GM12873 (cell line): Measurements from ENCODE around the gene DLX4.

Experiments
- TF ChIP-seq, protein P1 (sequence below): IDR thresholded peaks from 2 replicates; pipeline ENCODE4 v1.5.1; 2012; ENCODE audit warnings: low read depth, mild to moderate bottlenecking, moderate library complexity, low read length, control low read depth; ENCODE audit not compliant: insufficient read depth; ENCODE audit errors: missing control alignments

The DLX4 gene

DNA sequence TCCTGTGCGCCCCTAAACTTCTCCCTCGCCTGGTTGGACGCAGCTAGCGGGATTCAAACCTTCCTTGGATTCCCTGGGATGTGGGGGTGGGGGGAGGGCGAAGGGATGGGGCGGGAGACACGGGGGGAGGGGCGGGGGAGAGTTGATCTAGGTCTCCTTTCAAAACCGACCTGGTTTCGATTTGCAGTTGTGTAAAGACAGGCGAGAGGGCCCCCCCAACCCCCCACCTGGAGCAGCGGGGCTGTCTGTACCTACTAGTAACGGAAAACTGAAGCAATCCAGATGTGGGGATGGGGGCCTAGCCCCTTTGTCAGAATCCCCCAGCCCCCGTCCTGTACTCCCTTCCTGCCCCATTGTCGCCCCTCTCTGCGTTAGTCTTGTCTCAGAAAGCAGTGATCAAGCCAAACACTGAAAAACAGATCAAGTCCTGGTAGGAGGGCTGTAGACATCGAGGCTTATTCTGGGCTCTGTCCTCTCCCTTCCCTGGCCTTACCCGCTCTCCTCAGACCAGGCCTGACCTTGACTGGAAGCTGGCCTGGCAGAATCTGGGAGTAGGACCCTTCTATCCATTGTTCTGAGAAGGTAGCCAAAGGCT lies 902 bp downstream of the DLX4 start:
- TF ChIP-seq, protein P1, sequence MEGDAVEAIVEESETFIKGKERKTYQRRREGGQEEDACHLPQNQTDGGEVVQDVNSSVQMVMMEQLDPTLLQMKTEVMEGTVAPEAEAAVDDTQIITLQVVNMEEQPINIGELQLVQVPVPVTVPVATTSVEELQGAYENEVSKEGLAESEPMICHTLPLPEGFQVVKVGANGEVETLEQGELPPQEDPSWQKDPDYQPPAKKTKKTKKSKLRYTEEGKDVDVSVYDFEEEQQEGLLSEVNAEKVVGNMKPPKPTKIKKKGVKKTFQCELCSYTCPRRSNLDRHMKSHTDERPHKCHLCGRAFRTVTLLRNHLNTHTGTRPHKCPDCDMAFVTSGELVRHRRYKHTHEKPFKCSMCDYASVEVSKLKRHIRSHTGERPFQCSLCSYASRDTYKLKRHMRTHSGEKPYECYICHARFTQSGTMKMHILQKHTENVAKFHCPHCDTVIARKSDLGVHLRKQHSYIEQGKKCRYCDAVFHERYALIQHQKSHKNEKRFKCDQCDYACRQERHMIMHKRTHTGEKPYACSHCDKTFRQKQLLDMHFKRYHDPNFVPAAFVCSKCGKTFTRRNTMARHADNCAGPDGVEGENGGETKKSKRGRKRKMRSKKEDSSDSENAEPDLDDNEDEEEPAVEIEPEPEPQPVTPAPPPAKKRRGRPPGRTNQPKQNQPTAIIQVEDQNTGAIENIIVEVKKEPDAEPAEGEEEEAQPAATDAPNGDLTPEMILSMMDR, result no peak

DNA sequence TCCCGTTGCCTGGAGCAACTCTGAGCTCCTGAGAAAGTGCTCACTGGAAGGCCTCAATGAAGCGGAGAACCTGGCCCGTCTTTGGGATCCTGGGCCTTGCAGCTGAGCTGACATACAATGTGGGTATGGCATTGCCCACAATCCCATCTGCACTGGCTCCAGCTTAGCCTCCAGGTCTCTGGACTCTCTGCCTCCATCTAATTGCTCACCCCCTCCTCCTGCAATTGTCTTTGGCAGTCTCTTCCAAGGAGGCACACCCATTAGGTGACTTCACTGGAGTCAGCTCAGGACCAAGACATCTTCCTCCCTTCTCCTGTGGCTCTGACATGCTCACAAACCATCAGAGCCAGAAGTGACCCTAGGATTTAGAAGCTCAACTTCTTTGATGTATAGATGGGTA lies 1.5 kb downstream of the DLX4 start:
- TF ChIP-seq, protein P1, result no peak

DNA sequence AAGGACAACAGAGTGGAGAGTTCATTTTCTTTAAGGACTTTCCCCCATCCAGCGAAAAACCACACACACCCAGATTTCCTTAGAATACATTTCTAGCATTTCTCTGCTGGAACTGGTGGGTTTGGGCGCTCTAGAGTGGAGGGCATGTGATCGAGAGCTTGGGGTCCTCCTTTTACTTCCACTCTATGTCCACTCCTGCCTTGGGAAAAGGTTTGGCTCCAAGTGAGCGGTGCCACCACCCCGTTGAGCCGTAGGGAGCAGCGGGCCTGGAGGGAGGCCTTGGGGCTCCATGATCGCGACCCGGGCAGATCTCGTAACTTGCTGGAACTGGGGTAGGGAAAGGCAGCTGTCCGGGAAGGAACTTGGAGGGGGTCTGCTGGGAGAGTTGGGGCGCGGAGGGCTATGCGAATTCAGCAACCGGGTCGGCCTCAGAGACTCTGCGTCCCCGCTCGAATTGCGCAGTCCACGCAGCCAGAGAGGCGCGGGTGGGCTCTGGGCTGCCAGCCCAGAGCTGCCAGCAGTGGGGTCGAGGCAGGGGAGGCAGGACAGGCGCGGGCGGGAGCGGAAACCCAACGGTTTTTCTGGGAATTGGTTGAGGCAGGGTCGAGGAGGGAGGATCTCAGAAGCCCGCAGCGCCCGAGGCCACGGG lies 2.3 kb downstream of the DLX4 start:
- TF ChIP-seq, protein P1, result no peak

DNA sequence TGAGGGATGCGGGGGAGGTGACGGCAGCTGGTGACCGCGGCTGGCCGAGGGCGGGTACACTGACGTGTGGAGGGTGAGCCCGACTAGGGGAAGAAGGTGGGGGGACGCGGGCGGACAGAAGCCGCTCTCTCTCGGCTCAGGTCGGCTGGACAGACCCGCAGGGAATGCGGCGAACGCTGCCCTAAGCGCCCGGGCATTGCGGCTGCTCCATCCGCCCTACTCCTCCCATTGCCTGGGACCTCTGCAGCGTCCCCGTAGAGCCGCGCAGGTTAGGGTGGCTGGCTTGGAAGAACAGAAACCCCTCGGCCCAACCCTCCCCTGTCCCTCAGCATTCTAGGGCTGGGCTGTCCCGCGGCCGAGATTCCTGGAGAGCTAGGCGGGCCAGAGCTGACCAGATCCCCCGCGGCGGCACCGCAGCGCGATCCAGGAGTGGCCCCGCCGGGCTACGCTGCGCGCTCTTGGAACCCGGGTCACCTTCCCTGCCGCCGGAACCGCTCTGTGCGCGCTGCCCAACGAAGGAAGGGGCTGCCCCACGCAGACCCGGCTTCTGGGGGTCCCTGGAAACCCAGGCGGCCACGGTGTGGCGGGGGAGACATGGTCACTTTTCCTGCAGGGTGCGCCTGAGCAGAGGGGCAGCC lies 3.0 kb downstream of the DLX4 start:
- TF ChIP-seq, protein P1, result no peak

DNA sequence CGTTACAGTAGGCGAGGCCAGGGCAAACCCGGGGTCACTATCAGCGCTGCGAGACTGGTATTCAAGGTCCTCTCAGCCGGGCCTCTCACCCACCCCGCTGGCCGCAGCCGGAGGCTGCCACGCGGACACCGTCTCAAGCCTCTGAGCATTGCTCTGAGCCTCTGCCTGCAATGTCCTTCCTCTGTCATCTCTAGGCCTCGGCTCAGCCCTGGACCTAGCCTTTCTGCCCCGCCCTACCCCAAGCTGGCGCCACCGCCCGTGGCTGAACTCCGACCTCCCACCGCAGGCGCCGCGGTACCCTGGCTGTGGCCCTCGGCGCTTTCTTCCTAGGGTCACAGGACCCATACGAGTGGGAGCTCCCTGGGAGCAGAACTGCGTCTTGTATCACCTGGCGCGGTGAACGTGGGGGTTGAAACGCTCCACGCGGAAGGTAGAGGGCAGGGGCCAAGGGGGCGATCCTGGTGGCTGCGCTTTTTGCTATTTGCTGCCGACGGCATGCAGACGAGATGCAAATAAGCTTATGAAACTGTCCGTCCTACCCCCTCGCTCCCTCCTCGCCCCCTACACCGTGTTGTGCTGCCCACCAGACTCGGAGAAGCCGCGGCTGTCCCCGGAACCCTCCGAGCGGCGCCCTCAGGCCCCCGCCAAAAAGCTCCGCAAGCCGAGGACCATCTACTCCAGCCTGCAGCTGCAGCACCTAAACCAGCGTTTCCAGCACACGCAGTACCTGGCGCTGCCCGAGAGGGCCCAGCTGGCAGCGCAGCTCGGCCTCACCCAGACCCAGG lies 3.7 kb downstream of the DLX4 start:
- TF ChIP-seq, protein P1, result no peak

DNA sequence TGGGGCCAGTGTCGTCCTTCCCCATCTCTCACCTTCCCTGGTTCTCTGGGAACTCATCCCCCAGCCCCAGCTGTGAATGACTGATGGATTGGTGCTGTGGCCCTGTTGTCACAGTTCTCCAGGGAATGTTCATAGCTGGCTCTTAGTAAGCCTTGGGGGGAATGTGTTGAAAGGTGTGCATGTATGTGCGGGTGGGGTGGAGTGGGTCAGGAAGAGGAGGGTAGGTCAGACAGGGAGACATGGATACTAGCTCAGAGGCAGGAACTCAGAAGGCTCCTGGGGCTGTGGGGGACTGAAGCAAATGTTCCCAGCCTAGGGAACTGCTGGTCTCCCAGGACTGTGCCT lies 4.3 kb downstream of the DLX4 start:
- TF ChIP-seq, protein P1, result no peak

DNA sequence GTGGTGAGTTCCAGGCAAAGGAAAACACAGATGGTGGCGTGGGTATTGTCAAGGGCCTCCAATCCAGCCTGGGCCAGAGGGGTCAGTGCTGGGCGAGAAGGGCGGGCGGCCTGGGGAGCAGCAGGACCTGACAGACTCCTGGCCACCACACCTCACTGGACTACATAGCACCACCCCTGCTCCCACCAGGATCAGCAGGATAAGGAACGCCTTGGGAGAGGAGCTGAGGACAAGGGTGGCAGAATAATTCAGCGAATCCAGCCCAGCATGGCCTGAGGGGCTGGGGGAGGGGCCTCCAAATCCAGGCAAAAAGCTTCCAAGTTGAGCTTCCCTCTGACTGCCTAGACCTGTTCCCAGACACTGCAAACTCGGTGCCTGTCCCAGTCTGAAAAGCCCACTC lies 6.5 kb downstream of the DLX4 start:
- TF ChIP-seq, protein P1, result no peak
